CD4-positive, alpha-beta T cell treated with Interleukin-2 at 100 ng/mL for 4 hours (primary cell): ENCODE data around the gene NAGS.
A peak's percentile ranks its signal among the peaks of the same experiment; 100 is the strongest.
"Not testable (repeated sequence)": the region's sequence is repeated elsewhere in the genome, so short reads cannot be mapped to it uniquely, and the experiment has no call there.

Experiments
- DNase-seq: peaks from one replicate; pipeline ENCODE4 v3.0.0-alpha.2; 2020; ENCODE audit warnings: low spot score

The NAGS gene

DNA sequence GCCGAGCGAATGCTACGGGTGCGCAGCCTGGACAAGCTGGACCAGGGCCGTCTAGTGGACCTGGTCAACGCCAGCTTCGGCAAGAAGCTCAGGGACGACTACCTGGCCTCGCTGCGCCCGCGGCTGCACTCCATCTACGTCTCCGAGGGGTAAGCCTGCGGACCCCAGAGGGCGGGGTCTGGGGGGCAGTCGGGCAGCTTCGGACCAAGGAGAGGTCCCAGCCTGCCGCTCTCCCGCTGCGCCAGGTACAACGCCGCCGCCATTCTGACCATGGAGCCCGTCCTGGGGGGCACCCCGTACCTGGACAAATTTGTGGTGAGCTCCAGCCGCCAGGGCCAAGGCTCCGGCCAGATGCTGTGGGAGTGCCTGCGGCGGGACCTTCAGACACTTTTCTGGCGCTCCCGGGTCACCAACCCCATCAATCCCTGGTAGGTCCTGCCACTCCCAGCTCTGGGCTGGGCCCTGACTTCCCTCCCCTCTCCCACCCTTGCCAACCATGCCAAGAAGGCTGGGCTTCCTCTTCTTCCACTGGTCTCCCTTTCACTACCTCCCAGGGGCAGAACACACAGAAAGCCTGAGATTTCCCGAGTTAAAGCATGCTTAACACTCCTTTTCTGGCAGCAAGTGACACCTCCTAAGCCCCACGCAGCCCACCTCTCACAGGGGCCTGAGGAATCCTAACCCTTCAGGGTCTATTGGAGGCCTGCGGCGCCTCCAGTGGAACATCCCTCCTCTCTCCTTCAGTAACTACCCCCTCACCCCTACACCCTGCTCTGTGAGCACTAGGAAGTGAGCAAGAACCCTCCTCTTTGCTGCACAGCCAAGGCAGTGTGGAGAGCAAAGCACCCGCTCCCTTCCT lies 3.2 kb downstream of the NAGS start:
- DNase-seq, result no peak

GRCh38 chr17:44008205-44008909 lies 3.9 kb downstream of the NAGS start:
- DNase-seq, result no peak

- no peak for DNase-seq
Measured at GRCh38 chr17:44010966-44011647, 6.7 kb downstream of the NAGS start.

DNA sequence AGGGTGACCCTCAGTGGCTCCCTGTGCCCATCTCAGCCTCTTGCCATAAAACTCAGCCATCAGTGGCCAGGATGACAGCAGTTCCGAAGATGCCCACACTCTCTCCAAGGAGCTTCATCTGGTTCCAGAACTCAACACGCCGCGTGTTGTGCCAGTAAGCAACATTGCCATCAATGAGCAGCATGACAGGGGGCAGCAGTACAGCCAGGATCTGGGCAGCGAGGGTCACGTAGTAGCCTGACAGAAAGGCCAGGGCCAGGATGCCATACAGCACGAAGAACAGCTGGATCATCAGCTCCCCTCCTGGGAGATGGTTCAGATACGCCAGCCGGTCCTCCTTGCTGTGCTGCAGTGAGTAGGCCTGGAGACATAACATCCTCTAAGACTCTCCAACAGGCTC lies 7.5 kb downstream of the NAGS start:
- DNase-seq, result no peak

- DNase-seq, result no peak
Measured at GRCh38 chr17:44012391-44012790, 8.0 kb downstream of the NAGS start.

DNA sequence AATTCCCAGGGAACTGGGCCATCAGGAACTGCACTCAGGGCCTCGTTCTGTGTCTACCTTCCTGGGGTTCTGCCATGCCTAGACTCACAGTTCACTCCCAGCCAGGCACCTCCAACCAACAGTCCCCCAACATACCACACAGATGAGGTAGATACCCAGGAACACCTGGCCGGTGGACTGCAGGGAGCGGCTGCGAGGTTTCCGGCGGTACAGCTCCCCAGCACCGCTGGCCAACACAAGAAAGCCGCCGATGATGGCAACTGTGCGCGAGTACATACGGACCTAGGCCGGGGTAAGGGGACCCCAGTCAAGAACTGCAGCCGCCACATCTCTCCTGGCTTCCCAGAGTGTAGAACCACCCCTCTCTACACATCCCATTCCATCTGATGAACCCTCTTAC lies 8.5 kb downstream of the NAGS start:
- DNase-seq, result no peak

DNA sequence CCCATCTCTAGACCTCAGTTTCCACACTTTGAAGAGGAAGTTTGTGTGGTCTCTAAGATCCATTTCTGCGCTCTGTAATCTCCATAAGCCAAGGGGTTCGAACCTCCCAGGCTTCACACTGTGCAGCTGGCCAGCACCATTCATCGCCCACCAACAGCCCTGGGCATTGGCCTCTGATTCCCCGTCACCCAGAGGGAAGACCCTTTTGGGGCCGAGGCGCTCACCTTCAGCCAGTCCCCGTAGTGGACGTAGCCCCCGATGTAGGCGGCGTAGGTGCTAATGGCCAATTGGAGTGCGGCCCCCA lies 9.7 kb downstream of the NAGS start:
- no peak for DNase-seq

DNA sequence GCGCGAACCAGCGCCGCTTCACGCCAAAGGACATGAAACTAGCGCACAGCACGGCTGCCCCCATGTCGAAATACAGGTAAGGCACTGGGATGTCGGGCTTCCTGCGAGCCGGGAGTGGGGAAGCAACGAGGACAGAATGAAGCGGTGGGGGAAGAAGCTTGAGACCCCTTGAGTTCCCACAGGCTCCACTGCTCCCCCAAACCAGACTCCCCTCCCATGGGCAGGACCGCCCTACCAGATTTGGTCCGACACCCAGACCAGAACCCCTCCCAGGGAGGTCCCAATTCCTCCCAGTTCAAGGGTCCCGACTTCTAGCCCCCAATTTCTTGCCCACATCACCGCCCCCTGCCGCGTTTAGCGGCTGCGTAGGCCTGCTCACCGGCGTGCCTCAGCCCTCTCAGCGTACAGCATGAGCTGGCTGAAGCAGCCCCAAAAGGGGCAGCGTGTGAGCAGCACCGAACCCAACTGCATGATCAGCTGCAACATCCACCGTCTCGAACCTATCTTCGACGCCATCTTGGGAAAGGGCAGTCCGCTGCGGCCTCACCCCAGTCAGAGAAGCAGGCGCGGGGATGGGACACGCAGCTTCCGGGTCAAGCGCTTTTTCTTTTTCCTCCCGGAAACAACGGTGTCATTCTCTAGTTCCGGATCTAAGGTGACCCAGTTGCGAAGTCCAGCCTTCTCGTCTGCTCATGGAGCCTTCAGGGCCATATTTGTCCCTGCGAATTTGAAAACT lies 10.2 kb downstream of the NAGS start, which contains the start of gene TMEM101:
TSS of gene TMEM101 (minus strand) at position 527 of the 736 bp plus-strand sequence. CDS start at position 516, 11 bp downstream.
- DNase-seq, result peak; percentile 93

DNA sequence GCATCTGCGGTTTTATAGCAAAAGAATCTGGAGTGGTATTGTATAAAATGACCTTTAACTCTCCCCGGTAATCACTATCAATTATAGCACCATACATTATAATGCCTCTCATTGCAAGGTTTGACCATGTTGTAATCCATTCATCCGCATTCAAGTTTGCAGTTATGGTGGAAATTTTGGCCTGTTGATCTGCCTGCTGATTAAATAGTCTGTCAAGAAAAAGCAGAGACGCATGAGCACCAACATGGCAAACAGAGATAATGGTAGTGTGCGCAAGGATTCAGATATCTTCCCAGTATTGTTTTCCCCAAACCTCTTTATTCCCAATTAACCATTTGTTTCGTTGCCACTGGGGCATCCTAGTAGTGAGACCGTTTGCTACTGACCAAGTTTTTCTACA lies 16.8 kb downstream of the NAGS start:
- DNase-seq, result not testable (repeated sequence)

DNA sequence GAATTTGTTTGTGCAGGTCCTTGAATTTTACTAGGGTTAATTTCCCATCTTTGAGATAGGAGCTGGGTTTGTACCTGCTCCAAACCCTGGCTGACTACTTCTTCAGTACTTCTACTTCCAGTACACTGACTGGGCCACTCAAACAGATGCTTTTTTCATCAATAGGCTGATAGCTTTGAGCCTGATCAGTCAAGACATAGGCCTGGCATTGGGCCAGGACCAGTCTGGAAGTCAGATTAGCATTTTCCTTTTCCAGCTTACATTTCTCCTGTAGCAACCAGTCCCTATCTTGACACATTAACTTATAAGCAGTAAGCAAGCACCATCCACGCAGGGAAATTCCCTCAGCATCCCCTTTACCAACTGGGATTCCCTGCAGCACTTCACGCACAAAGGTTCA lies 17.8 kb downstream of the NAGS start:
- no peak for DNase-seq

DNA sequence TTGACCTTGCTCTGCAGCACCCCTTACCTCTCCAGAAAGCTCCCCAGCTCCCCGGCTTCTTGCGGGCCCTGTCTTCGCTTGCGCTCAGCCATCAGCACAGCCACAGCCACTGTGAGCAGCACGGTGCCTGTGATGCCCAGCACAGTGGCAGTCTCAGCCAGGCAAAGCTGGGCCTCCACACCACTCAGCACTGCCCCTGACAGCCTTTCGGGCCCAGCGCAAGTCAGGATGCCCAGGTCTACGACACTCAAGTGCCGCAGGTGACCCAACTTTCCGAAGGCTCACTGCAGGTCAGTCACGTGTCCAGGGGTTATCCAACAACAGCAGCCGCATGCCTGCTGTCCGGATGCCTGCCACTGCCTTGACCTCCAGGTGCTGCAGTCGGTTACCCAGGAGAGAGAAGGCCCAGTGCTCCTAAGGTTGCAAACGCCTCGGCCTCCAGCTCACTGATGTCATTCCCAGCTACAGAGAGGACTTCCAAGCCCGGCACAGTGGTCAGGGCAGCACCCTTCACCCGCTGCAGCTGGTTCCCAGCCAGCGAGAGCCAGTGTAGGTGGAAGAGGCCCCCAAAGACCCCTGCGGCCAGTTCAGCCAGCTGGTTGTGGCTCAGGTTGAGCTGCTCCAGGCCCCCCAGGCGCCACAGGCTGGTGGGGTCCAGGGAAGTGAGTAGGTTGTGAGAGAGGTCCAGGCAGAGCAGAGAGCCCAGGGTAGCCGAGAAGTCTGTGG lies 19.3 kb downstream of the NAGS start:
- no peak for DNase-seq

GRCh38 chr17:44024271-44024663 lies 19.8 kb downstream of the NAGS start:
- no peak for DNase-seq

- no peak for DNase-seq
Measured at GRCh38 chr17:44024853-44025252, 20.4 kb downstream of the NAGS start.

DNA sequence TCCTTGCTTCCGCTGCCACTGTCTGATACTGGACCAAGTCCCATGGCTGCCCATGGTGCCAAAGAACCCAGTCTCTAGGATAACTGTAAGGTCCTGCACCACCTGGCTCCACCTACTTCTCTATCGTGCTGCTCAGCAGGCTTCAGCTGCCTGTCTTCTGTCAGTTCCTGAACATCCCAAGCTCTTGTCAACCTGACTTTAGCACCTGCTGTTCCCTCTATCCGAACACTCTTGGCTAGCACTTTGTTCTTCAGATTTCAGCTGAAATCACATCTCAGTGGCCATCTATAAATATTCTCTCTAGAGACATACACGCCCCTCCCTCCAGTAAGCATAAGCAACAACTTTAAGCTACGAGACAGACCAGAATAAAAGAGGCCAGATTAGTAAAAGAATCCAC lies 25.3 kb downstream of the NAGS start:
- DNase-seq, result no peak

- no peak for DNase-seq
Measured at GRCh38 chr17:44030482-44030881, 26.1 kb downstream of the NAGS start.

DNA sequence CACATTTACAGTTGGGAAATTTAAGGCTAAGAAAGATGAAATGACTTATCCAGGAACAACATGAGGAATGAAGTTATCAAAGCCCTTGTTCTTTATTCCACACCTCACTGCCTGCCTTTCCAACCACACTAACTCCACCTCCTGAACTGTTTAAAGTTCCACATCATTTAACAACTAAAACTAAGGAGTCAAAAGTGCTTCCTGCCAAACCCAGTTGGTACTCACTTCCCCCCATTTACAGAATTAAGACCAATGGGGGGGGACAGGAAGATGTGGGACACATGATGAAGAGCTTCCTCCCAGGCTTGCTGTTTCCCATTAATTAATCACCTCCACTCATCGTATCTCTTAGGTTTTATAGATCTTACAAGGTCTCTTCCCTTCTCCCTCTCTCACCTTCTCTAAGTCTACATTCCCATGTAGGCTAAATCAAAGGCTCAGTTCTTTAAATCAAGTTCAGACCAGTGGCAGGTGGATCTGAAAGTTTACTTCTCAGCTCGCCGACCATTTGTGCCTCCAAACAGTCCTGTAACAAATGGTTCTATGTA lies 29.5 kb downstream of the NAGS start:
- no peak for DNase-seq

GRCh38 chr17:44034688-44035087 lies 30.3 kb downstream of the NAGS start:
- DNase-seq, result not testable (repeated sequence)

GRCh38 chr17:44037471-44037870 lies 33.0 kb downstream of the NAGS start:
- DNase-seq, result no peak

DNA sequence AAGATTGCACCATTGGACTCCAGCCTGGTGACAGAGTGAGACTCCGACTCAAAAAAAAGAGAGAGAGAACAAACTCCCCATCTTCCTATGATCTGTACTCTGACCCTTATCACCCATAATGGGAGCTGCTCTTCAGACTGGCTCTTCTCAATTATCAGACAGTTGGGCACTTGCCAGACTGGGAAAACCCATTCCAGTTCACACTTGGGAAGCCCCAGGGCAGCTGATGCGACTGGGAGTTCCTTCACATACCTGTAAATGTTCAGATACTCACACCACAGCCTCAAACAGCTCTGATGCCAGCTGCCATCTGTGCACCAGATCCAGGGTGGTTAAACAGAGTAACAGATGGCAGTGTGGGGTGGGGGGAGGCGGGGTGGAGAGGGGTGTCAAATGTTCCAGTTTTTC lies 34.2 kb downstream of the NAGS start:
- DNase-seq, result no peak

DNA sequence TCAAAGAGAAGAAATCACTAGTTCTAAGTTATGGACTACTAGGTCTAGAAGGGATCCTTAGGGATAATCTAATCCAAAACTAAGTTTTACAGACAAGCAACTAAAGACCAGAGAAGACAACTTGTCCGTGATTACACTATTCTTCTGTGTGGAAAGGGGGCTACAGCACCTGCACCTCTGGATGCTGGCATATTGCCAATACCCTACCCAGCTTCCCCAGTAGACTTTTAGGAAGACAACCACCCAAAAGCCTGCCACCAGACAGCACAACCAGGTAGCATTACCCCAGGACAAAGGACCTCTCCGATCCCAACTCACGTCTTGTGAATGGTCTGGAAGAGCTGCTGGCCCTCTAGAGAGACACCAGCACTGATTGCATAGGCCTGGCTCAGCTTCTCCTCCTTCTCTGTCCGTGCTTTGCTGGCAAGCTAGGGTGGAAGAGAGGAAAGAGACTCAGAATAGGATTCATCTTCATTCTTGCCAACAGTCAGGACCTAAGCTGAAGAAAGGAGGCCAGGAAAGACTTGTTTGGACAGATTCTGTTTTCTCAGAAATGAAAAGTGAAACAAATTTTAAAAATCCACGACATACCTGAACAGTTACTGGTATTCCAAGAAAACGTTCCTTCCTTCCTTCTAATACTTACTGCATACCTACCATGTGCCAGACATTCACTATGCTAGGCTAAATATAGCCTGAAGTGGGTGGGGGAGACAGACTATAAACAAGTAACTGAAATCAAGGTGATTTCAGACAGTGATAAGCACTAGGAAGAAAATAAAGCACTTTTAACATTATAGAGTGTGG lies 35.6 kb downstream of the NAGS start:
- DNase-seq, result no peak
